Glomerular endothelial cell (primary cell): ENCODE data around the gene PLPP2. TPM values are rescaled to one million over a fixed set of nuclear protein-coding genes. Genes with fewer than 3 reads are reported as not detected.
"Not testable (repeated sequence)": the region's sequence is repeated elsewhere in the genome, so short reads cannot be mapped to it uniquely, and the experiment has no call there.

Experiments
- DNase-seq: peaks from one replicate; pipeline ENCODE4 v3.0.0-alpha.2; 2011; ENCODE audit warnings: low read depth, low spot score; ENCODE audit errors: extremely low read depth
- total RNA-seq: library from RNA; depleted of rRNA; stranded (reverse); fragments of >200 nt; gene quantifications from 2 replicates; pipeline ENCODE4 v1.2.3, GENCODE V29; 2015

Gene PLPP2
- total RNA-seq, 1 donor from 2014 or later = 13.9 TPM

DNA sequence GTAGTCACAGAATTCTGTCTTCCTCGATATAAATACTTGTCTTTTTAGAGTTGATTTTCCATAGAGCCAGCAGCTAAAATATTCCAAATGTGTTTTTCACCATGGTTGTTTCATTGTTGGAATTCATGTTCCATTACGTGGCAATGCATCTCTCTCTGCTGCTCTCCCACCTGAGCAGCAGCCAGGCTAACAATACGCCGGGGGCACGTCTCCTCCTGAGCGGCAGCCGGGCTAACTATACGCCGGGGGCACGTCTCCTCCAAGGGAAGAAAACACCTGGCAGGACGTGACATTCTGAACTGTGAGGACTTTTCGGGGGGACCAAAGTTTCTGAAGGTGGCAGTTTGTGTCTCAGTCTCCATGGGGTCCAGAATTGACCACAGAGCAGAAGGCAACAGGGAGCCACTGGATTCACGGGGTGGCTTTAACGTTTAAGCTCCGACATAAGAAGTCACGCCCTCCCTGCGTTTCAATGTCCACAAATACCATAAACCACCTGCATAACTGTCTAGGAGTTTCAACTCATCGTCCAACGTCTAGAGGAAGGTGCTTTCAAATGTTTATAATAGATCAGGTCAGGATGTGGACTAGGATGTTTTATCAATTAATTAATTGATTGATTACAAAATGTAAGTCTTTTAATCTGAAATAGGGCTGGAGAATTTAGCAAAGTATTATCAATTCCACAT is 15.1 kb downstream of the PLPP2 start:
- no peak for DNase-seq

DNA sequence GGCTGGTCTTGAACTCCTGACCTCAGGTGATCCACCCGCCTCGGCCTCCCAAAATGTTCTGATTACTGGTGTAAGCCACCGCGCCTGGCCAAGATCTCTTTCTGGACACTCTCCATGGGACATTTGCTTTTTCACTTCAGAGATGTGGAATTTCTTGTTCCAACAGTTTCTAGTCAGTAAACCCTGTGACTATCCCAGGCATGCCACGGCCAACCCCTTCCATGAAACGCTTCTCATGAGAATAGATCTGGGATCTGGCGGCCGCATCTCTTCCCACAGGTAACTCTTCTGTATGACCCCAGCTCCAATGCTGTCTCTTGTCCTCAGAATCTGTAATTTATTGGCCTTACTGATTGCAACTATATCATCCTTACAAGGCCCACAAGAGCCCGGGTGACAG is 16.2 kb downstream of the PLPP2 start:
- no peak for DNase-seq

DNA sequence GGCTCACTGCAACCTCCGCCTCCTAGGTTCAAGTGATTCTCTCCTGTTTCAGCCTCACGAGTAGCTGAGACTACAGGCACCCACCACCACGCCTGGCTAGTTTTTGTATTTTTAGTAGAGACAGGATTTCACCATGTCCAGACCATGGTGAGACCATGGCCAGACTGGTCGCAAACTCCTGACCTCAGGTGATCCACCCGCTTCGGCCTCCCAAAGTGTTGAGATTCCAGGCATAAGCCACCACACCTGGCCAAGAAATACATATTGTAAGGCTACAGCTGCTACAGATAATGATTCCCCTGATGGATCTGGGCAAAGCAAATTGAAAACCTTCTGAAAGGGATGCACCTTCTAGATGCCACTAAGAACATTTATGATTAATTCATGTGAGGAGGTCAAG is 17.8 kb downstream of the PLPP2 start:
- no peak for DNase-seq

DNA sequence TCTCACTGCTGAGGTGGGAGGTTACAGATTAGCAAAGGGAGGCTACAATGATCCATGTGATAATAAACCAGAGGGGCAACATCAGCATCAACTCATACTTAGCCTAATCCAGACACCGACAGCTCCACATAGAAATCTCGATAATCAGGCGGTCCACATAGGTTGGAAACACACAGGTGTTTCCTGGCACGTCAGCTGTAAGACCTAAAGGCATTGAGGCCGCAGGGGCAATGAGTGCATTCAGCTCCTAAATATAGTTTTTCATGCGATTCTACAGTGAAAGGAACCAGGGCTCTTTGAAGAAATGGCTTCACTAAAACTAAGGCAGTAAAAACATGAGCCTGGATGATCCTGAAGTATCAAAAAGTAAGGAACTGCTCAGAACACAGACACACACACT is 19.3 kb downstream of the PLPP2 start:
- DNase-seq = no peak

DNA sequence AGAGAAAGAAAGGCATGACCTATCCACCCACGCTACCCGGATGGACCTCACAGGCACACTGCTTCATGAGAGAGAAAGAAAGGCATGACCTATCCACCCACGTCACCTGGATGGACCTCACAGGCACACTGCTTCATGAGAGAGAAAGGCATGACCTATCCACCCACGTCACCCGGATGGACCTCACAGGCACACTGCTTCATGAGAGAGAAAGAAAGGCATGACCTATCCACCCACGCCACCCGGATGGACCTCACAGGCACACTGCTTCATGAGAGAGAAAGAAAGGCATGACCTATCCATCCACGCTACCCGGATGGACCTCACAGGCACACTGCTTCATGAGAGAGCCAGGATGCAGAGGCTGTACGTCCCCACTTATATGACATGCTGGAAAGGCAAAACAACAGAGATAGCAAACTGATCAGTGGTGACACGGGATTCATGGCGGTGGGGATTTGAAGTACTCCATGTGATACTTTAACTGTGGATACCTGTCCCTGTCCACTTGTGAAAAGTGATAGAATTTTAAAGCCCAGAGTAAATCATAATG is 20.4 kb downstream of the PLPP2 start:
- not testable (repeated sequence) for DNase-seq

DNA sequence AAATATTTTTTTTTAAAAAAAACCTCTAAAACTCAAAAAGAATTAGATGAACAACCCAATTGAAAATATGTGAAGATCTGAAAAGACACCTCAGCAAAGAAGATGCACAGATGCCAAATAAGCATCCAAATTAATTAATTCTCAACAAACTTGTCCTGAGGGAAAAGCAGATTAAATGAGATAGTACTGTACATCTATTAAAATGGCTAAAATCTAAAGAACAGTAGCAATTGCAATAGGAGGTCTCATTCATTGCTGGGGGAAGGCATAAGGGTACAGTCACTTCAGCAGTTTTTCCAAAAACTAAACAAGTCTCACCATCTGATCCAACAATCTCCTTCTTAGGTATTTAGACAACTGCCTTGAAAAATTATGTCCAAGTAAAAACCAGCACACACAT is 22.0 kb downstream of the PLPP2 start:
- DNase-seq = no peak

DNA sequence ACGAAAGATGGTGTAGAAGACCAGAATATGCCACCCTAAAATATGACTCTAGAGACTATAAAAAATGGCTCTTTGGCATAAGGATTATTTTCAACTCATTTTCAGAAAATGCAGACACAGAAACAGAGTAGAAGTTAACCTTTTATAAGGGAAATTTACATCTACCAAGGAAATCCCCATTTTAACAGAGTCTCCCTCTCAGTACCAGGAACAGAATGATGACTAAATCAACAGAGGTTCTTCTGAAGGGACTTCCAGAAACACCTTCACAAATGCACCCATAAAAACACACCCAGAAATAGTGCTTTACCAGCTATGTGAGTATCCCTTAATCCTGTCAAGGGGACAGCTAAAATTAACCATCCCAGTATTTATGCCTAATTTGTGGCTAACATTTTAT is 29.1 kb downstream of the PLPP2 start:
- DNase-seq = no peak

DNA sequence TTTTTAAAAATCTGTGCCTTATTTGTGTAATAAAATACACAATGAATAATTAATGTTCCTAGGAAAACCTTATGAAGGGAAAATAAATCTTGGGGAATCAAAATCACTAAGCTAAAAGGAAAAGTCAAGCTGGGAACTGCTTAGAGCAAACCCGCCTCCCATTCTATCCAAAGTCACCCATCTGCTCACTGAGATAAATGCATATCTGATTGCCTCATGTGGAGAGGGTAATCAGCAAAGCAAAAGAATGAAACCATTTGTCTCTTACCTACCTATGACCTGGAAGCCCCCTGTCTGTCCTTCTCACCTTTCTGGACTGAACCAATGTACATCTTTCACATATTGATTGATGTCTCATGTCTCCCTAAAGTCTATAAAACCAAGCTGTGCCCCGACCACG is 34.4 kb downstream of the PLPP2 start:
- DNase-seq = not testable (repeated sequence)

DNA sequence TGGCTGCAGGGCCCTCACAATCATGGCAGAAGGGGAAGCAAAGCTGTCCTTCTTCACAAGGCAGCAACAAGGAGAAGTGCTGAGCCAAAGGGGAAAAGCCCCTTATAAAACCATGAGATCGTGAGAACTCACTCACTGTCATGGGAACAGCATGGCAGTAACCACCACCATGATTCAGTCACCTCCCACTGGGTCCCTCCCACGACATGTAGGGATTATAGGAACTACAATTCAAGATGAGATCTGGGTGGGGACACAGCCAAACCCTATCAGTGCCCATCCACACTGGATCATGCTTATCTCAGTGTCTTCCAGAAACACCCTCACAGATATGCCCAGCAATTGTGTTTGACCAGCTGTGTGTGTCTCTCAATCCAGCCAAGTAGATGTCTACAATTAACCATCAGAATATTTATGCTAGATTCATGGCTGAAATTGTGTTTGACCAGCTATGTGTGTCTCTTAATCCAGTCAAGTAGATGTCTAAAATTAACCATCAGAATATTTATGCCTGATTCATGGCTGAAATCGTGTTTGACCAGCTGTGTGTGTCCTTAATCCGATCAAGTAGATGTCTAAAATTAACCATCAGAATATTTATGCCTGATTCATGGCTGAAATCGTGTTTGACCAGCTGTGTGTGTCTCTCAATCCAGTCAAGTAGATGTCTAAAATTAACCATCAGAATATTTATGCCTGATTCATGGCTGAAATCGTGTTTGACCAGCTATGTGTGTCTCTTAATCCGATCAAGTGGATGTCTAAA is 38.6 kb downstream of the PLPP2 start:
- DNase-seq = not testable (repeated sequence)

DNA sequence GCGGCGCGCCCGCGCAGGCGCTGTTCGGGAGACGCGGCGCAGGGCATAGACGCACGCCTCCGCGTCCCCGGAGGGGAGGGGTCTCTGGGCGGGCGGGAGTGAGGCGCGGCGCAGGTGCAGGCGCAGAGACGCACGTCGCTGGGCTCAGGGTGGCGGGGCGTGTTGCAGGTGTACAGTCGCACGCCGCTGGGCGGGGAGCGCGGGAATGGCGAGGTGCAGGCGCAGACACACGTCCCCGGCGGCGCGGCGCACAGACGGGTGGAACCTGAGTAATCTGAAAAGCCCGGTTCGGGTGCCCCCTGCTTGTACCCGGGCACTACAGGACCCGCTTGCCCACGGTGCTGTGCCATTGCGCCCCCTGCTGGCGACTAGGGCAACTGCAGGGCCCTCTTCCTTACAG is 44.7 kb downstream of the PLPP2 start:
- DNase-seq = no peak

DNA sequence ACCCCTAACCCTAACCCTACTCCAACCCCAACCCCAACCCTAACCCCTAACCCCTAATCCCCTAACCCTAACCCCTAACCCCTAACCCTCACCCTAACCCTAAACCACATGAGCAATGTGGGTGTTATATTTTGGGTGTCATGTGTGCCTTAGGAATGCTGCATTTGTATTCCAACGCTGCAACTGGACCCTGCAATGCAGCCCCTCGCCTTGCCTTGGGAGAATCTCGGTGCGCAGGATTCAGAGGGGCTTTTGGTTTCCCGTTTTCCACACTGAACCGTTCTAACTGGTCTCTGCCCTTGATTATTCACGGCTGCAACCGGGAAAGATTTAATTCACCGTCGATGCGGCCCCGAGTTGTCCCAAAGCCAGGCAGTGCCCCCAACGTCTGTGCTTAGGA is 45.3 kb downstream of the PLPP2 start:
- DNase-seq = not testable (repeated sequence)

DNA sequence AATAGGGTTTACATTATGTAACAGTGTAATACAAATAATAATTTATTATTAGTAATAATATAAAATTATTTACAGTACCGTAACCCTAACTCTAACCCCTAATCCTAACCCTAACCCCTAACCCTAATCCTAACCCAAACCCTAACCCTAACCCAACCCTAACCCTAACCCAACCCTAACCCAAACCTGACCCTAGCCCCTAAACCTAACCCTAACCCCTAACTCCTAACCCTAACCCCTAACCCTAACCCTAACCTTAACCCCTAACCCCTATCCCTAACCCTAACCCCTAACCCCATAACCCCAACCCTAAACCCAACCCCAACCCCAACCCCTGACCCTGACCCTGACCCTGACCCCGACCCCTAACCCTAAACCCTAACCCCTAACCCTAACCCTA is 45.7 kb downstream of the PLPP2 start:
- DNase-seq = no peak

Other genes starting within 250 kb of the PLPP2 start
- not detected in 2 replicates for gene OR4F17, start 184.3 kb downstream of the PLPP2 start, total RNA-seq
- 21.0 and 38.2 TPM in 2 replicates for gene MIER2, start 53.4 kb upstream of the PLPP2 start, total RNA-seq
- gene C2CD4C, start 117.7 kb upstream of the PLPP2 start, total RNA-seq = 0.44 and 0.47 TPM in 2 replicates
- 34.3 and 35.1 TPM in 2 replicates for gene SHC2, start 169.6 kb upstream of the PLPP2 start, total RNA-seq
- gene MADCAM1, start 205.1 kb upstream of the PLPP2 start, total RNA-seq = 0.41 TPM in 1 of 2 replicates, not detected in the other
- gene TPGS1, start 216.1 kb upstream of the PLPP2 start, total RNA-seq = 72.9 and 78.5 TPM in 2 replicates
- 125 and 148 TPM in 2 replicates for gene CDC34, start 240.4 kb upstream of the PLPP2 start, total RNA-seq